ENCODE results near the gene MTM1.

- TF ChIP-seq TAF1 (IDR thresholded peaks at IDR 0.05; ENCODE audit: low read depth): no peak
- no peak for TF ChIP-seq REST (IDR thresholded peaks at IDR 0.05; ENCODE audit: low read depth)
- no peak for TF ChIP-seq RAD21 (IDR thresholded peaks at IDR 0.05; ENCODE audit: low read depth)
- no peak for TF ChIP-seq MAX (IDR thresholded peaks at IDR 0.05)
- no peak for TF ChIP-seq CEBPB (IDR thresholded peaks at IDR 0.05)
- no peak for TF ChIP-seq TCF12 (IDR thresholded peaks at IDR 0.05; ENCODE audit: low read depth)
- no peak for TF ChIP-seq EGR1 (IDR thresholded peaks at IDR 0.05)
- TF ChIP-seq EP300 (IDR thresholded peaks at IDR 0.05; ENCODE audit: borderline replicate concordance): no peak
Measured at GRCh38 chrX:150719621-150720020, 151.2 kb downstream of the MTM1 start.

All from Ishikawa (cell line).